MCF 10A (cell line): ENCODE data around the gene TNPO3. TPM values are rescaled to one million over a fixed set of nuclear protein-coding genes. Genes with fewer than 3 reads are reported as not detected.
A peak's percentile ranks its signal among the peaks of the same experiment; 100 is the strongest.
"Not testable (repeated sequence)": the region's sequence is repeated elsewhere in the genome, so short reads cannot be mapped to it uniquely, and the experiment has no call there.

Source experiments
- BruUV-seq: library from RNA; stranded (reverse); fragments of 400-500 nt; replicated peaks from 2 replicates; lab custom pipeline; 2021; lab: Mats Ljungman, UMichigan
- CTCF ChIA-PET: fragments of 300-600 bp; sonication (Branson Sonifier 250); formaldehyde crosslinking; extraction: SDS; loops from one replicate; lab custom pipeline; 2021; ENCODE audit warnings: antibody characterized with exemption, inconsistent platforms; lab: Yijun Ruan, JAX
- POLR2A ChIA-PET: fragments of 300-600, 350-650 bp; sonication (Branson Sonifier 250); formaldehyde crosslinking; extraction: SDS; loops from one replicate; lab custom pipeline; 2020; ENCODE audit warnings: antibody characterized with exemption, inconsistent platforms; lab: Yijun Ruan, JAX
- DNase-seq: peaks from one replicate; pipeline ENCODE4 v3.0.0-alpha.2; 2018; ENCODE audit not compliant: unreplicated experiment
- H3K27ac Mint-ChIP-seq: one replicate; pipeline ENCODE4 v1.8.0; 2022; ENCODE audit warnings: mild to moderate bottlenecking, low read depth, mixed read lengths; ENCODE audit not compliant: unreplicated experiment
- H3K27me3 Mint-ChIP-seq: one replicate; pipeline ENCODE4 v1.8.0; 2022; ENCODE audit warnings: mixed read lengths; ENCODE audit not compliant: insufficient read depth, unreplicated experiment
- H3K36me3 Mint-ChIP-seq: one replicate; pipeline ENCODE4 v1.8.0; 2022; ENCODE audit warnings: mild to moderate bottlenecking, moderate library complexity, mixed read lengths; ENCODE audit not compliant: insufficient read depth, unreplicated experiment
- H3K4me1 Mint-ChIP-seq: one replicate; pipeline ENCODE4 v1.8.0; 2022; ENCODE audit warnings: mixed read lengths; ENCODE audit not compliant: insufficient read depth, unreplicated experiment
- H3K4me3 Mint-ChIP-seq: one replicate; pipeline ENCODE4 v1.8.0; 2022; ENCODE audit warnings: mild to moderate bottlenecking, moderate library complexity, mixed read lengths; ENCODE audit not compliant: unreplicated experiment
- H3K9me3 Mint-ChIP-seq: one replicate; pipeline ENCODE4 v1.8.0; 2022; ENCODE audit warnings: mixed read lengths; ENCODE audit not compliant: unreplicated experiment
- CTCF ChIP-seq: fragments of 200-600 bp; IDR thresholded peaks from one replicate; pipeline ENCODE4 v1.8.0; 2022; ENCODE audit warnings: antibody characterized with exemption, mild to moderate bottlenecking; ENCODE audit not compliant: unreplicated experiment
- intact Hi-C: fragments of 100-400 bp; cut with micrococcal nuclease; formaldehyde crosslinking; loops from 2 replicates; pipeline ENCODE4 v1.14.1; 2022
- total RNA-seq: library from RNA; stranded (reverse); gene quantifications from 2 replicates; pipeline ENCODE4 v1.2.3, GENCODE V29; 2022

The TNPO3 gene
- total RNA-seq, 1 experiment from 2014 or later, result 42.3 TPM

- BruUV-seq, result no TSS peak
- DNase-seq, result no peak
- no peaks in the 10 kb centered on the region for H3K27me3 Mint-ChIP-seq
- peaks cover 8% of the 10 kb centered on the region for H3K4me1 Mint-ChIP-seq
- intact Hi-C loops, result no loop called here
- CTCF ChIA-PET, result interaction anchor here (0.7 kb wide), 1 partner anchor 546 kb away, joined by 3 read pairs; no protein-coding TSS in a partner anchor
- TF ChIP-seq CTCF, result no peak
- peaks cover 51% of the 10 kb centered on the region for H3K36me3 Mint-ChIP-seq
- no peak overlapping the region for H3K27ac Mint-ChIP-seq
- no peak overlapping the region for H3K4me3 Mint-ChIP-seq
- H3K9me3 Mint-ChIP-seq, result no peaks in the 10 kb centered on the region
- POLR2A ChIA-PET, result interaction anchor here (0.6 kb wide), 1 partner anchor 143 kb away, joined by 3 read pairs; no protein-coding TSS in a partner anchor
Observed at GRCh38 chr7:129005186-129005585, 49.7 kb downstream of the TNPO3 start.

GRCh38 chr7:128997181-128997580, 57.7 kb downstream of the TNPO3 start:
- Mint-ChIP-seq H3K4me1 (no peaks in the 10 kb centered on the region), H3K27me3 (no peaks in the 10 kb centered on the region), H3K4me3 (no peak overlapping the region), H3K9me3 (no peaks in the 10 kb centered on the region), H3K36me3 (peaks cover 33% of the 10 kb centered on the region), H3K27ac (peak overlapping the region; percentile 31)
- no peak for DNase-seq
- CTCF ChIA-PET, result interaction anchor here (0.6 kb wide), 1 partner anchor 98 kb away, joined by 4 read pairs; no protein-coding TSS in a partner anchor
- intact Hi-C loops, result no loop called here
- BruUV-seq, result no TSS peak
- POLR2A ChIA-PET, result no interaction called here
- TF ChIP-seq CTCF, result no peak

- H3K4me3 Mint-ChIP-seq, intact Hi-C loops, BruUV-seq, H3K27me3 Mint-ChIP-seq, H3K4me1 Mint-ChIP-seq, H3K9me3 Mint-ChIP-seq, H3K27ac Mint-ChIP-seq, POLR2A ChIA-PET, DNase-seq: not testable (repeated sequence)
- CTCF ChIA-PET, result interaction anchor here (0.6 to 1.1 kb wide), 3 partner anchors 78 to 98 kb away, joined by 3 to 4 read pairs (median 3); no protein-coding TSS in a partner anchor
- peaks cover 27% of the 10 kb centered on the region for H3K36me3 Mint-ChIP-seq
Observed at GRCh38 chr7:128994560-128994959, 60.4 kb downstream of the TNPO3 start.

GRCh38 chr7:128993419-128993818, 61.5 kb downstream of the TNPO3 start:
- intact Hi-C loops, result no loop called here
- ChIA-PET CTCF (interaction anchor here (0.6 to 1.1 kb wide), 2 partner anchors 32 to 99 kb away, joined by 3 to 4 read pairs; no protein-coding TSS in a partner anchor), POLR2A (no interaction called here)
- Mint-ChIP-seq H3K27ac (no peak overlapping the region), H3K9me3 (no peaks in the 10 kb centered on the region), H3K27me3 (no peaks in the 10 kb centered on the region), H3K36me3 (peaks cover 27% of the 10 kb centered on the region), H3K4me1 (no peaks in the 10 kb centered on the region), H3K4me3 (no peak overlapping the region)
- TF ChIP-seq CTCF, result no peak
- BruUV-seq, result no TSS peak
- DNase-seq, result no peak
